GM19035 (cell line): Measurements from ENCODE around the gene SLC12A3.

Experiments
- ATAC-seq: cut with Tn5 transposase; IDR thresholded peaks from one replicate; pipeline ENCODE4 v1.9.1; 2021; ENCODE audit not compliant: unreplicated experiment

SLC12A3 gene, protein sequence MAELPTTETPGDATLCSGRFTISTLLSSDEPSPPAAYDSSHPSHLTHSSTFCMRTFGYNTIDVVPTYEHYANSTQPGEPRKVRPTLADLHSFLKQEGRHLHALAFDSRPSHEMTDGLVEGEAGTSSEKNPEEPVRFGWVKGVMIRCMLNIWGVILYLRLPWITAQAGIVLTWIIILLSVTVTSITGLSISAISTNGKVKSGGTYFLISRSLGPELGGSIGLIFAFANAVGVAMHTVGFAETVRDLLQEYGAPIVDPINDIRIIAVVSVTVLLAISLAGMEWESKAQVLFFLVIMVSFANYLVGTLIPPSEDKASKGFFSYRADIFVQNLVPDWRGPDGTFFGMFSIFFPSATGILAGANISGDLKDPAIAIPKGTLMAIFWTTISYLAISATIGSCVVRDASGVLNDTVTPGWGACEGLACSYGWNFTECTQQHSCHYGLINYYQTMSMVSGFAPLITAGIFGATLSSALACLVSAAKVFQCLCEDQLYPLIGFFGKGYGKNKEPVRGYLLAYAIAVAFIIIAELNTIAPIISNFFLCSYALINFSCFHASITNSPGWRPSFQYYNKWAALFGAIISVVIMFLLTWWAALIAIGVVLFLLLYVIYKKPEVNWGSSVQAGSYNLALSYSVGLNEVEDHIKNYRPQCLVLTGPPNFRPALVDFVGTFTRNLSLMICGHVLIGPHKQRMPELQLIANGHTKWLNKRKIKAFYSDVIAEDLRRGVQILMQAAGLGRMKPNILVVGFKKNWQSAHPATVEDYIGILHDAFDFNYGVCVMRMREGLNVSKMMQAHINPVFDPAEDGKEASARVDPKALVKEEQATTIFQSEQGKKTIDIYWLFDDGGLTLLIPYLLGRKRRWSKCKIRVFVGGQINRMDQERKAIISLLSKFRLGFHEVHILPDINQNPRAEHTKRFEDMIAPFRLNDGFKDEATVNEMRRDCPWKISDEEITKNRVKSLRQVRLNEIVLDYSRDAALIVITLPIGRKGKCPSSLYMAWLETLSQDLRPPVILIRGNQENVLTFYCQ

DNA sequence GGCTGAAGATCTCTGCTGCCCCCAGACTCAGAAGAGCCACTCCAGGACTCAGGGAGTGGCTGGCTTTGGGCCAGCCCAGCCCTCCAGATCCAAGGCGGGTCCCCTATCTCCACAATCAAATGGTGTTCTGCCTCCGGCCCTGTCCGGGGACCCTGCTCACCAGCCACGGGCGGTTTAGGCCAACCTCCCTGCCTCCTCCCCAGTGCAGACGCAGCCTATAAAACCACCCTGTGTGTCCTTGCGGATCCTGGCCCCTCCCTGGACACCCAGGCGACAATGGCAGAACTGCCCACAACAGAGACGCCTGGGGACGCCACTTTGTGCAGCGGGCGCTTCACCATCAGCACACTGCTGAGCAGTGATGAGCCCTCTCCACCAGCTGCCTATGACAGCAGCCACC, at the start of gene SLC12A3:
Gene SLC12A3, plus strand, starts transcription at position 248 of the 400 bp plus-strand sequence. Its CDS starts 29 bp downstream, at position 277.
- ATAC-seq, result no peak

DNA sequence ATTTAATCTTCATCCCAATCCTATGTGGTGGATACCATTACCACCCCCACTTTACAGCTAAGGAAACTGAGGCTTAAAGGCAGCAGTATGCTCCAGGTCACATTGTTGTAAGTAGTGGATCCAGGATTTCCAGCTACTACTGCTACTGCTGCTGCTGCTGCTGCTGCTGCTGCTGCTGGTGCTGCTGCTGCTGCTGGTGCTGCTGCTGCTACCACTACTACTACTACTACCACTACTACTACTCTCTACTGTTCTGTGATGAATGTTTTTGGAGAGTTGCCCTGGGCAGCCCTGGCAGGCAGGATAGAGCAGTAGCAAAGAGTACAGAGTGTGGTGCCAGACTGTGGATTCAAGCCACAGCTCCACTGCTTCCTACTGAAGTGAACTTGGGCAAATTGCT, 49.3 kb upstream of the SLC12A3 start:
- ATAC-seq, result no peak

DNA sequence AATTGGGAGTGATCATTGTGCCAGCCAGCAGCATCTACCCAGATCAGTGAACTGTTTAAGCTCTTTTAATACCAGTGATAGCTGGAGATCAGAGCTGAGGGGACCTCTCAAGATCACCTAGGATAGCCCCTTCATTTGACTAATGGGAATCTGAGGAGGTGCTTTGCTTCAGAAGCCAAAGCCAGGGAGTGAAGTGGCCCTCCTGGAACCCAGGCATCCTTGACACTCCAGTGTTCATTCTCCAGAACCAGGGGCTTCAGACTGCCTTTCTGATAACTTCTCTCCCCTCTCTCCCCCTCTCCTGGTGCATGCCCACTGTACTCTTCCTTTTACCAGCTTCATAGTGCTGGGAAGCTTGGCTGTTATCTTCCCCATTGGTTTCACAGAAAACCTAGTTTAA, 48.0 kb upstream of the SLC12A3 start:
- no peak for ATAC-seq

DNA sequence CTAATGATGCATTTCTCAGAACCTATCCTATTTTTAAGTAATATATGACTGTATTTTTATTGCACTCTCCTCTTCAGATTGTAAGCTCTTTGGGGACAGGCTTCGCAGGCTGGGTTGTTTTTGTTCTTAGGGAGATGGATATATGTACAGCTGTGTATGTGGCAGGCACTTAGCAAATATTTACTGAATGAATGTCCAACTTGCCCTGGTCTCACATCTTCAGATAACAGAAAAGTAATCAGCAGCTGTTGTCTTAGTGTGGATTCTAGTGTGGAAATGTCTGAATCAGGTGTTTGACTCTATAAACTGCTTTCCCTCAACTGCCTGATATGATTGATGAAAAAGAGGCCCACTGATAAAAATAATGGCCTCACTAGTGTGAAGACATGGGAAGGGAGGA, 47.1 kb upstream of the SLC12A3 start:
- ATAC-seq, result no peak

DNA sequence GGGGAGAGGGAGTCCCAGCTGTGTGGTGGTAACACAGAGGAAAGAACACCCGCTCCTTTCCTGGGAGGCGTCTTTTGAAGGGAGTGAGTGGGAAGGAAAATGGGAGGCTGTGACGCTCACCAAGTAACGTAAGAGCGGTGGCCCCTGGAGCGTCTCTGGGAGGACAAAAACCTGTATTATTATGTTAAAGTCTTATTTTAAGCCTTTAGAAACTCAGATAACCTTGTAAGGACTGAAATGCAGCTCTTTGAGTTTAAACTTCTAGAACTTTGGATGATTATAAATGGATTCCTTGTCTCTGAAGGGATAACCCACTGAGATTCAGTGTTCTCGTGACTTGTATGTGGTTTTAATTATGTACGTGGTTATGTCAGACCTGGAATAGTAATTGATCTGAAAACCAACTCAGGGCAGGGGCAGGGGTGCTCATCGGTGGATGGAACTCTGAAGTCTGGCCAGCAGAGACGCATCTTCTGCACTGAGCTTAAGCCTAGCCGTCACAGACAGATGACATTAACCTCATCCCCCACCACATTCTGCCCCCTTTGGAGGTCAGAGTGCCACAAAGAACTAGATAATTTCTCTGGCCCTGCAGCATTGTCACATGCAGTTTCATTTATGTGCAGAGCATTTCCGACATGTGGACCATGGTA, 41.8 kb upstream of the SLC12A3 start:
- no peak for ATAC-seq

DNA sequence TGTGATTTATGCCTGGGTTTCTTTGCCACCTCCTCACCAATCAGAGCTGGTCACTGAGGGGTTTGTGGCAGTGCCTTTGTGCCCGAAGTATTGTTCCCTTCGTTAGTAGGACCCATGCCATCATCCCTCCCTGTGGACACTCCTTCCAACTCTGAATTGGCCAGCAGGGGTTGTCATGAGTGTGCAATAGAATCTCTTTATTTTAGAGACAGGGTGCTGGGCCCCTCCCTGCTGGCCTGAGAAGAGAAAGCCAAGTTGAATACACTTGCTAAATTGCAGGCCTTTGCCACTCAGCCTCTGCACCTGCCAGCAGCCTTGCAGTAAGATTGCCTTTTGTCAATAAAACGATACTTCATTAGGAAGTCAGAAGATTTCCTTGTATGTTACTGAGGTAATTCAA, 40.7 kb upstream of the SLC12A3 start:
- no peak for ATAC-seq

DNA sequence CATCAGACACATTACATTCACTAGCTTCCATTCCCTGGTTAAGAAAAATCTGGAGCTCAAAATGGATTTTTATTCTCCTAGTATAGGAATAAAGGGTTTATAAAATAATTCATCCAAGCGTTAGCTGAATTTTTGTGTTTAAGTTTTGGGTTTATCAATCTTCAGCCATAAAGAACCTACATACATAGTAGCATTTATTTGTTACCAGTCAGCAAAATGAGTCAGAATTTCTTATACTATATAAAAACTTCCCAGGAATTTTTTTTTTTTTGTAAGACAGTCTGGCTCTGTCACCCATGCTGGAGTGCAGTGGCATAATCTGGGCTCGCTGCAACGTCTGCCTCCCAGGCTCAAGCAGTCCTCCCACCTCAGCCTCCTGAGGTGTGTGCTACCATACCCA, 40.2 kb upstream of the SLC12A3 start:
- ATAC-seq, result no peak

DNA sequence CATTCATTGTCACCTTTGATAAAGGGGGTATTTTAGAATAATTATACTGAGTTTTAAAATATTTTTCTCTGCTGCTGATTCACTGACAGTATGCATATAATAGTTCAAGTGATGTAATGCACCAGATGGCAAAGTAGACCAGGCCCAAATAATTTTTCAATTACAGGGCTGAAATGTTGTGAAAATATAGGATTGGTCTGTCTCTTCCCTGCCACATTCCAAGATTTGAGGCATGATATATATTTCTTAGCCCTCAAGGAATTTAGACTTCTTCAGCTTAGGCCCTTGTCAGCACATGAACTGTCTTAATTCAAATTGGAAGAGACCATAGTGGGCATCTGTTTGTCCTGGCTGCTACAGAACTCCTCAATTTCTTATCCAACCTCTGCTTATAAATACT, 39.2 kb upstream of the SLC12A3 start:
- ATAC-seq, result no peak

DNA sequence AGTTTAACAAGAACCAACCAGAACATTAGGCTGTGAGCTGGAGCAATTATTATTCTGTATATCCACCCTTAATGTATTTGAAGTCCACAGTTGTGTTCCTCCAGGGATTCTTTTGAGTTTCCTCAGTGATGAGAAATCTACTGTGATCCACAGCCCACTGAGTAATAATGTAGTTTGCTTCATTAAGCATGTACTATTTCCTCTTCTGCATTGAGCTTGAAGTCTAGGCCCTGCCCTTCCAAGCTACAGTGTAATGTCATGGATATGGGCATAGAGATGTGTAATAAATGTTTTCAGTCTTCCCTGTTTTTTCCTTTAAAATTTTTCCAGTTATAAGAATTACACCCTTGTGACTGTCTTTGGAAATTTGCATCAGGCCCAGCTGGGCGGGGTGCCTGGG, 36.4 kb upstream of the SLC12A3 start:
- no peak for ATAC-seq

DNA sequence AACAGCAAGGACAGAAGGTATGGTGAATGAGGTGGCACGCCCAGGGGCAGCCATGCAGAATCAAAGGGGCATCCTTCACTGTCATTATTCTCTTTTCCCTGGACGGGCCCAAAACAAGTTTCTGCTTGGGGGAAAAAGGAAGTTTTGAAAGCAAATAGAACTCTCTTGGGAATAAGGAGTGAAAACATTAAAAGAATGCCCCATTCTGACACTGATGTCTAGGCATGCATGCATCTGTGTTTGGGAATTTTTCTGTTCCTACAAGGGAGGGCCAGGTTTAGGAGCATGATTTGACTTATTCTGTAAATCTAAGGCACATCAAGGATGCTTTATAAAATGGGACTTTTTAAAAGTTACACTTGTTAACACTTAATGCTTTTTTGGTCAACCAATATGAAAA, 34.3 kb upstream of the SLC12A3 start:
- no peak for ATAC-seq

DNA sequence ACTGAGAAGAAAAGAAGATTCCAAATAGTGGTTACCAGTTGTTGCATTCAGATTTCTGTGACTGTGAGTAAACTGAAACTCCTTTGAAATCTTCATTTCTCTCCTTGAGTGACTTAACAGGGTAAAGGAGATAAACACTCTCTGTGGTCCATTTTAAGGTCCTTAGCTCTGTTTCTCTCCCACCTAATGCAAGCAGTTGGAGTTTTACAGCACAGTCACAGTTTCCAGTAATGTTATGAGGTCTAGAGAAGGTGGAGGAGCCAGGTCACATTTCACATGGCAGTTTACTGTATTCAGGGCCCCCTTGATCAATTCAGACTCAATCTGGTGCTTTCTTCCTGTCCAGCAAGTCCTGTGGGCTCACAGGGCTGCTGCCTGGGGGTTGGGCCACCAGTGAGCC, 32.2 kb upstream of the SLC12A3 start:
- no peak for ATAC-seq

DNA sequence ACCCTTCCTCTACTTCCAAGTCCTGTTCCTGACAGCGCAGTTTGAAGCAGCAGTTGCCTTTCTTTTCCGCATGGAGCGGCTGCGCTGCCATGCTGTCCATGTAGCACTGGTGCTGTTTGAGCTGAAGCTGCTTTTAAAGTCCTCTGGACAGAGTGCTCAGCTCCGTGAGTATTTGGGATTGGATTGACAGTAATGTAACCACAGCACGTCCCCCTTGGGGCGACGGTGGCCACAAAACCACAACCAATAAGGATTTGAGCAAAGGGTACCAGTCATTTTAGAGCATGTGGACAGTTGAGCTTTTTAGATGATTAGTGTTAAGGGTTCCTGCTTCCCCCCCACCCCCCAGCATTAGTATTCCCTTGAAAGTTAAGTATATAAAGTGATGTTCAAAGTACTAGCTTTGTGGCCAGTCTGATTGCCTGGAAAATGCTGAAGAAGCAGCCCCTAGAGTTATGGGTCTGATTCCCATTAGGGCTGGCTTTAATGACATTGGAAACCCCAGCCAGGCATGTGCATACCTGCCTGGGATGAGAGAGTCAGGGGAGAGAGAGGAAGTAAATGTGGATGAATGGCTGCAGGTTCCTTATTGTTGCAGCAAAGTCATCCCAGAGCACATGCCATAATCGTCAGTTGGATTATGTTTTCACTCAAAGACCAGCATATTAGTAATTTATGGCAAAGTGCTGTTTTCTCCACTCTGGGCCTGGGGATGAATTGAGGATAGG, 31.6 kb upstream of the SLC12A3 start:
- ATAC-seq, result no peak

DNA sequence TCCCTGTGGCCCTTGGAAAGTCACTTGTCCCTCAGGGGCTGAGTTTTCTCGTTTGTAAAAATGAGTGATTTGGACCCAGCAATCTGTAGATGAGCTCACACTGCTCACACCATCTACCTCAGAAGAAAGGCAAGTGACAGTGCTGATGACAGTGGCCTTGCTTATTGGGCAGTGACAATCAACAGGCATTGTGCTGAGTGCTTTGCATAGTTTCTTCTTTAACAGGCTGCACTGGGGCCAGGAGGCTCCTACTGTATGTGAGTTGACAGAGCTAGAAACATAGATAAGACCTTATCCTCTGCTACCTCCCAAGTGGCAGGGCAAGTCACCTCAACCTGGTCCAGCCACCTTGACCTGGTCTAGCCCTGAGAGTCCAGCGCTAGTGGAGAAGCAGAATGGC, 29.7 kb upstream of the SLC12A3 start:
- ATAC-seq, result no peak

DNA sequence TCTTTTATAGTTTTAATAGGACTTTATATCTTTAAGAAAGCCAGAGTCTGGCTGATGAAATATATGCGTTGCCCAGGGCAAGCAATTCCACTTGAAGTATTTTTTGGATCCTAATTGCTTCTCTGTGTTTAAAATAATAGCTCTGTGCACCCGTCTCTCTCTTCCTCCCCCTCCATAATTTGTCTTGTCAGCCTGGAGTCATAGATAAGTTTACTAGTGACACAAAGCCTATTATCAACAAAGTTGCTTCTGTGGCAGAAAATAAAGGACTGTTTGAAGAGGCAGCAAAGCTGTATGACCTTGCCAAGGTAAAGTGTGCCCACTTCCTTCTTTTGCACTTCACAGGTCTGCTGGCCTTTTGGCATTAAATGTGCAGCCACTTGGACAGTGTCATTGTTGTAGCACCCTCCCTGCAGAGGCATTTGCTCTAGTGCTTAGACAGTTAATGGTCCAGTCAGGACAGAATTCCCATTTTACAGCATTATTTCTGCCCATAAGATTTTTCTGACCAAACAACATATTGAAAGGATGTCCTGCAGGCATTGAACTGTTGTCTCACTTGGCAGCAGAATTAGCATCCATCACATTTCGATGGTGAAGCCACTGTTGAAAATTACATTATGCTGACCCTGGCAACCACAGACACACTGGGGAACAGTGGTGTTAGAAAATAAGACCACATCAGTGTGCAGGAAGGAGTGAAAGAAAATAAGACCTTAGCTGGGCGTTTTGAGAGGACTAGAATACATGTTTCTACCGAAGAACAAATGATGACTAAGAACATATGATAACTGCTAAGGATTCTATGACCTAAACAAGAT, 28.4 kb upstream of the SLC12A3 start:
- no peak for ATAC-seq

DNA sequence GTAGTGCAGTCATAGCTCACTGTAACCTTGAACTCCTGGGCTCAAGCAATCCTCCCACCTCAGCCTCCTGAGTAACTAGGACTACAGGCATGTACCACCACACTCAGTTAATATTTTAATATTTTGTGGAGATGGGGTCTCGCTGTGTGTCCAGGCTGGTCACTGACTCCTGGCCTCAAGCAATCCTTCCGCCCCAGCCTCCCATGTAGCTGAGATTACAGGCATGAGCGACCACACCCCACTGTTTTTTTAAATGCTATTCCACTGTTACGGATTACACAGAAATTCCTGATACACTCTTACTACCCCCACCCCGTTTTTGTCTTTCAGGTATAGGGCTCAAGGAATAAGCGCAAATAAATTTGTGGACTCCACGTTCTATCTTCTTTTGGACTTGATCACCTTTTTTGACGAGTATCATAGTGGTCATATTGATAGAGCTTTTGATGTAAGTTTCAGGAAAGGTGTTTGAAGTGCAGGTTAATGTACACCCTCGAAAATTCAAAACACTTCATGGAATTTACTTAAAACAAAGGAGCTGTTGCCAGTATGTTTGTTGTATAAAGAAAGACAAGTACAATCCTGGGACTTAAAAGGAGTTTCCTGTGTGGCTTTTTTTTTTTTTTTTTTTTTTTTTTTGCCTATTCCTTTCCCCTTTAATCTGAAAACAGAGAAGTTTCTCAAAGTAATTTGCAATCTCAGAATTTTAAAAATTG, 26.2 kb upstream of the SLC12A3 start:
- ATAC-seq, result no peak

DNA sequence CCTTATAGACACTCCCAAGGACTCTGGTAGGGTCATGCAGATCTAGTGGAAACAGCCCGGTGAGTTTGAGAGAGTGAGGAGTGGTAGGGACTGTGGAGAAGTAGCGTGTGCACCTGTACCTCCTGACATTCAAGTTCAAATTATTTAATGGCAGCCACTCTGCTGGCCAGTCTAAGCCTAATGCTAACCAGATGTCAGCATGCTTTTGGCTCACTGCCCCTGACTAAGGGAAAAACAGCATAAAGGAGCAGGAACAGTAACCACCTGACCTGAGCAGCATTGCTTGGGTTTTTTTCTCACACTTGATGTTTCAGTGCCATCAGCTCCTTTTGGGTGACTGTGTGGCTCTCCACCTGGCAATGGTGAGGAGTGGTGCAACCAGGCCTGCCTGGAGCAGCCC, 23.8 kb upstream of the SLC12A3 start:
- ATAC-seq, result no peak

DNA sequence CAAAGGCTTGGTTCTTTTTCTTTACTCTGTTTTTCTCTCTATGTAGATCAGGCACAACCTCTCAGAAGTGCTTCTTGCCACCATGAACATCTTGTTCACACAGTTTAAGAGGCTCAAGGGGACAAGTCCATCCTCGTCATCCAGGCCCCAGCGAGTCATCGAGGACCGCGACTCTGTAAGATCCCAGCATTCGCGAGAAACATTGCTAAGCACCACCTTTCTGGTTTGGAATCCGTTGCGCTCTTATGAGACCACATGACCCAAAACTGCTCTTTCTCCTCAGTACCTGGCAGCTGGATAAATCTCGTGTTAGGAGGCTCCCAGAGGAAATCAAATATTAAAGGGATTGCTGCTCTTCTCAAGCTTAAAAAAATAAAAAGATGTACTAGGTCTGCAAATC, 23.3 kb upstream of the SLC12A3 start:
- ATAC-seq, result no peak

DNA sequence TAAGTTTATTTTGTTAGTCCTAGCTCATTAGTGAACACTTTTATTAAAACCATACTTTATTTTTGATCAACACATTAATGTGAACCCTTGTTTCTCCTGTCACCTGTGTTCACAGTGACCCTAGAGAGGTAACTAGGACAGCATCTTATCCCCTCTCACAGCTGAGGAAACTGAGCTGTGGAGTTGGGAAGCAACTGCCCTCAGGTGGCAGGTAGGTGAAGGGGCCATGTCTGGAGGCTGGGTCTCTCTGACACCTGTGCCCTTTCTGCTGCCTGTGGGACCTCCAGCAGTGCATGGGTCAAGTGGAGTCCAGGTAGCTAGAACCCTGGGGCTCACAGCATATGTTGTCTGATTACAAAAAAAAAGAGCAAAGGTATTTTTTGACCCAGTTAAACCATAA, 22.9 kb upstream of the SLC12A3 start:
- no peak for ATAC-seq

DNA sequence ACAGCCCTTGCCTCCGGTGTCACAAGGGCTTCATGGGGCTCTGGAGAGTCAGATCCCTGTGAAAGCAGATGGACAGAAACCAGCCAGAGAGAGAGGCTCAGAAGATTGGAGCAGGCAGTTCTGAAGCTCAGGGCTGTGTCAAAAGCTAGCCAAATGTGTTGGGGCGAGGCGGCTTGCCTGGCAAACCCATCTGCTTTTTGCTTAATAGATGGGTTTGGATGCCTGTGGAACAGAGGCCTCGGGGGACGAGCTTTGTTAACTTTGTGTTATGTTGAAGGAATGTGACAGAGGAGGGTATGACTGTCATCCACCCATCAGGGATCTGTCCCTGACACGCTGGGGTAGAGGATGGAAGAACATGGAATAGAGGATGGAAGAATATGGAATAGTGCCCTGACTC, 21.0 kb upstream of the SLC12A3 start:
- ATAC-seq, result no peak
